NT2/D1 (cell line): ENCODE data around the gene EIF3I.

Experiments used
- YY1 ChIP-seq: IDR thresholded peaks from 2 replicates; pipeline ENCODE4 v1.6.1; 2011; ENCODE audit not compliant: insufficient read length, insufficient read depth
- ZNF274 ChIP-seq: IDR thresholded peaks from 2 replicates; pipeline ENCODE4 v1.6.1; 2011; ENCODE audit warnings: mild to moderate bottlenecking, low read depth, low read length

DNA sequence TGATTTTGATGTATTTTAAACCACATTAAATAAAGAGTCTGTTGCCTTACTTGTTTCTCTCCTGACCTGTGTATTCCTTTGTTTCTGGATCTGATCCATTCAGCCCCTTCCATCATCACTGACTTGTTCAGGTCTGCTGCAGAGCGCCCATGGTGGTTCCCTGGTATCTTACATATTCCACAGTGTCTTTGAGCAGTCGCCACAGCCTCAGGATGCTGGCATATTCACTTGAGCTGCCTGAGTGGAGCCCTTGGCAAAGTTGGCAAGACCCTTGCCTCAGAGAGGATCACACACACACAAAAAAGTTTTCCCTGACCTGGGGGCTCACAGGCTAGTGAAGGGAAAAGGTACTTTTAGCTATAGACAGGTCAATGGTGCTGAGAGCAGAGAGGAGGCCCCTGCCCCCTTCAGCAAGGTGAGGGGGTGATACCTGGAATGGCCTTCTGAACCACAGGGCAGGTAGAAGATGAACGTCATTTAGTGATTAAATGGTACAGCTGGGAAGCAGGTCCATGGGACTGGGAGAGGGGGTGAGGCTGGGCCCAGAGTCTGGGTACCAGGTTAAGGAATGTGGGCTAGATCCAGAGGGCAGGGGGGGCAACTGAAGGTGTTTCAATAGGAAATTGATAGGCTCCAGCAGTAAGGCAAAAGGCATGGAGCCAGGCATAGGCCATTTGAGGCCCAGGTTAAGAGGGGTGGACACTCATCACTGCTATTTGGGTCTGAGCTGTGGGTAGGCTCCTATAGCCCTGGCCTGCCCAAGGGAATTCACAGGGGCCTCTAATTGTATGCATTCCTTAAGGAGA, 23.8 kb upstream of the EIF3I start:
- TF ChIP-seq ZNF274, result no peak
- TF ChIP-seq YY1, result no peak
